Transverse colon (tissue), 4 donors: ENCODE measurements around the gene NKD1.

ENCODE experiments used
- CTCF ChIP-seq, 5 experiments: fragments of 200-600 bp in 3 of 5; fragments of 450-650 bp in 2 of 5; sonication (generic) in 3 of 5; IDR thresholded peaks; 1 replicate in 2 of 5; 2 replicates in 3 of 5; pipeline ENCODE4 v1.5.1; 2016 to 2017; ENCODE audit warnings: antibody characterized with exemption in 5 of 5, inconsistent platforms in 3 of 5, mild to moderate bottlenecking in 2 of 5, moderate library complexity in 1 of 5
- EP300 ChIP-seq: sonication (generic); formaldehyde crosslinking; IDR thresholded peaks from one replicate; pipeline ENCODE4 v1.6.1; 2017; ENCODE audit warnings: antibody characterized with exemption, low read depth
- POLR2A ChIP-seq: fragments of 450-650 bp; IDR thresholded peaks from one replicate; pipeline ENCODE4 v1.6.1; 2016; ENCODE audit warnings: antibody characterized with exemption, mild to moderate bottlenecking, moderate library complexity
- POLR2AphosphoS5 ChIP-seq, 3 donors: sonication (generic); formaldehyde crosslinking; IDR thresholded peaks; one replicate each; pipeline ENCODE4 v1.6.1; 2016; ENCODE audit warnings: antibody characterized with exemption in 3 of 3

- no peak for TF ChIP-seq POLR2A
- TF ChIP-seq CTCF (IDR thresholded peaks at IDR 0.05), result no peak
- TF ChIP-seq POLR2AphosphoS5 (IDR thresholded peaks at IDR 0.05), result no peak
- TF ChIP-seq EP300, result no peak
Observed at GRCh38 chr16:50601341-50601740, 53.1 kb downstream of the NKD1 start.
